K562 (cell line): ENCODE data around the gene RERE. TPM values are rescaled to one million over a fixed set of nuclear protein-coding genes. Genes with fewer than 3 reads are reported as not detected.

Experiments
- EP400 ChIP-seq: fragments of 450-650 bp; IDR thresholded peaks from 2 replicates; pipeline ENCODE4 v1.6.1; 2017; ENCODE audit warnings: antibody characterized with exemption, mild to moderate bottlenecking, moderate library complexity
- JUND ChIP-seq, 2 experiments: IDR thresholded peaks; 2 replicates in 1 of 2; 3 replicates in 1 of 2; pipeline ENCODE4 v1.6.1; 2011; ENCODE audit warnings: borderline replicate concordance in 2 of 2, low read depth in 2 of 2, low read length in 2 of 2, improper control_type of control experiment in 1 of 2, missing biosample characterization in 1 of 2, missing genetic modification characterization in 1 of 2, missing genetic modification reagents in 1 of 2
- MEIS2 ChIP-seq: fragments of 450-650 bp; IDR thresholded peaks from 2 replicates; pipeline ENCODE4 v1.6.1; 2014; ENCODE audit warnings: mild to moderate bottlenecking; ENCODE audit not compliant: partially characterized antibody
- RBFOX2 ChIP-seq: fragments of 200-400 bp; formaldehyde crosslinking; IDR thresholded peaks from 2 replicates; pipeline ENCODE4 v1.6.1; 2017; ENCODE audit warnings: low read depth, mild to moderate bottlenecking, low read length, moderate library complexity
- TAF7 ChIP-seq: fragments of 450-650 bp; IDR thresholded peaks from 2 replicates; pipeline ENCODE4 v1.6.1; 2016; ENCODE audit warnings: missing genetic modification characterization, missing compliant biosample characterization
- polyA plus RNA-seq, 8 experiments: library from polyadenylated mRNA; depleted of rRNA in 4 of 8; stranded (reverse) in 5 of 8; unstranded in 3 of 8; fragments of >200 nt; fragmentation: Nextera tagmentation in 2 of 8; fragmentation: Illumina TruSeq in 1 of 8; extraction: Ambion mirVana in 2 of 8; extraction: Trizol in 1 of 8; gene quantifications; 2 replicates each; pipeline versions ENCODE4 v1.2.1 to v1.2.3, GENCODE V29; 2011 to 2014; ENCODE audit warnings: inconsistent platforms in 1 of 8, missing spikeins in 1 of 8
- total RNA-seq, 7 experiments: library from RNA; depleted of rRNA in 6 of 7; stranded (reverse); fragments of >200 nt in 6 of 7; fragmentation: Illumina TruSeq in 2 of 7; extraction: Trizol in 2 of 7; gene quantifications; 2 replicates each; pipeline versions ENCODE4 v1.2.1 to v1.2.3, GENCODE V29; 2011 to 2021; ENCODE audit warnings: low replicate concordance in 1 of 7
- TF ChIP-seq, protein P1 (sequence below): IDR thresholded peaks from 2 replicates; pipeline ENCODE4 v1.6.1; 2011; ENCODE audit warnings: borderline replicate concordance, low read depth, mild to moderate bottlenecking, moderate library complexity, low read length; ENCODE audit not compliant: insufficient read depth, poor library complexity, severe bottlenecking
- TF ChIP-seq, protein P2 (sequence below): sonication (generic); formaldehyde crosslinking; IDR thresholded peaks from 2 replicates; pipeline ENCODE4 v1.8.1; 2023; ENCODE audit warnings: mild to moderate bottlenecking, missing genetic modification reagents

Gene RERE
- total and polyA plus RNA-seq, 9 of the 15 experiments (the other 6 are each of a cell fraction or from before 2014, with no cell fraction given): 3.0 to 51.5 (median 13.4) TPM

DNA sequence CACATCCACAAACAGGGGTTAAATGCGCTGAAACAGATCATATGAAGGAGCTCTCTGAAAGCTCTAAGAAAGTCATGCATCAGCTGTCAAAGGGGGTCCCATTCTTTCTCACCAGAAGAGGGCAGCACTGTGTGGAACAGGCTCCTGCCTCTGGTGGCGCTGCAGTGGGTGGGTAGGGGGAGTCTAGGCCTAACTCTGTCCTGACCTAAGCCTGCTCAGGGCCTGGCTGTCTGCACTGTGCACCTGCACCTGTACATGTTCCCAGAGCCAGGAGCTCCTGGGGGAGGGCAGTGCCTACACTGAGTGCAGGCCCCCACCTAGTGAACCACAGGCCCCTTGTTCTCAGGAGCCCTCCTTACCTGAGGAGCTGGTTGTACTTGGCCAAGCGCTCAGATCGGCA lies 45.1 kb upstream of the RERE start (continued):
- TF ChIP-seq, protein P1, sequence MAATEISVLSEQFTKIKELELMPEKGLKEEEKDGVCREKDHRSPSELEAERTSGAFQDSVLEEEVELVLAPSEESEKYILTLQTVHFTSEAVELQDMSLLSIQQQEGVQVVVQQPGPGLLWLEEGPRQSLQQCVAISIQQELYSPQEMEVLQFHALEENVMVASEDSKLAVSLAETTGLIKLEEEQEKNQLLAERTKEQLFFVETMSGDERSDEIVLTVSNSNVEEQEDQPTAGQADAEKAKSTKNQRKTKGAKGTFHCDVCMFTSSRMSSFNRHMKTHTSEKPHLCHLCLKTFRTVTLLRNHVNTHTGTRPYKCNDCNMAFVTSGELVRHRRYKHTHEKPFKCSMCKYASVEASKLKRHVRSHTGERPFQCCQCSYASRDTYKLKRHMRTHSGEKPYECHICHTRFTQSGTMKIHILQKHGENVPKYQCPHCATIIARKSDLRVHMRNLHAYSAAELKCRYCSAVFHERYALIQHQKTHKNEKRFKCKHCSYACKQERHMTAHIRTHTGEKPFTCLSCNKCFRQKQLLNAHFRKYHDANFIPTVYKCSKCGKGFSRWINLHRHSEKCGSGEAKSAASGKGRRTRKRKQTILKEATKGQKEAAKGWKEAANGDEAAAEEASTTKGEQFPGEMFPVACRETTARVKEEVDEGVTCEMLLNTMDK: peak; percentile 93
- TF ChIP-seq MEIS2 (peak; percentile 37), RBFOX2 (peak; percentile 69), JUND (IDR thresholded peaks at IDR 0.05; ENCODE audit: borderline replicate concordance, low read depth, low read length) (0 out of 2 replicates have a peak, but pooled peaks have one; percentile 14), JUND (tag; IDR thresholded peaks at IDR 0.05; ENCODE audit: borderline replicate concordance, low read depth, low read length) (no peak), EP400 (no peak), TAF7 (tag) (no peak)
- TF ChIP-seq, protein P2, sequence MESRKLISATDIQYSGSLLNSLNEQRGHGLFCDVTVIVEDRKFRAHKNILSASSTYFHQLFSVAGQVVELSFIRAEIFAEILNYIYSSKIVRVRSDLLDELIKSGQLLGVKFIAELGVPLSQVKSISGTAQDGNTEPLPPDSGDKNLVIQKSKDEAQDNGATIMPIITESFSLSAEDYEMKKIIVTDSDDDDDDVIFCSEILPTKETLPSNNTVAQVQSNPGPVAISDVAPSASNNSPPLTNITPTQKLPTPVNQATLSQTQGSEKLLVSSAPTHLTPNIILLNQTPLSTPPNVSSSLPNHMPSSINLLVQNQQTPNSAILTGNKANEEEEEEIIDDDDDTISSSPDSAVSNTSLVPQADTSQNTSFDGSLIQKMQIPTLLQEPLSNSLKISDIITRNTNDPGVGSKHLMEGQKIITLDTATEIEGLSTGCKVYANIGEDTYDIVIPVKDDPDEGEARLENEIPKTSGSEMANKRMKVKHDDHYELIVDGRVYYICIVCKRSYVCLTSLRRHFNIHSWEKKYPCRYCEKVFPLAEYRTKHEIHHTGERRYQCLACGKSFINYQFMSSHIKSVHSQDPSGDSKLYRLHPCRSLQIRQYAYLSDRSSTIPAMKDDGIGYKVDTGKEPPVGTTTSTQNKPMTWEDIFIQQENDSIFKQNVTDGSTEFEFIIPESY (CRISPR knock-in tag): peak; percentile 93
